HCT116 (cell line): ENCODE measurements around the gene HIPK2. TPM values are rescaled to one million over a fixed set of nuclear protein-coding genes. Genes with fewer than 3 reads are reported as not detected.

Experiments used
- ATAC-seq: fragments of 200-7000 bp; cut with Tn5 transposase; 2 replicates; pipeline ENCODE4 v1.9.1; 2020; ENCODE audit warnings: mild to moderate bottlenecking, moderate library complexity
- BruUV-seq: library from RNA; stranded (reverse); fragments of 400-500 nt; replicated peaks from 2 replicates; lab custom pipeline; 2021; lab: Mats Ljungman, UMichigan
- CTCF ChIA-PET: fragments of 300-600 bp; sonication (Branson Sonifier 250); formaldehyde crosslinking; loops from one replicate; lab custom pipeline; 2021; ENCODE audit warnings: antibody characterized with exemption; lab: Charles Lee
- POLR2A ChIA-PET: fragments of 300-600, 350-600 bp; sonication (Branson Sonifier 250); formaldehyde crosslinking; loops from one replicate; lab custom pipeline; 2021; ENCODE audit warnings: antibody characterized with exemption; lab: Charles Lee
- RAD21 ChIA-PET, 2 experiments: fragments of 300-600 bp; sonication (Branson Sonifier 250); formaldehyde crosslinking; loops; one replicate each; lab custom pipeline; 2023; ENCODE audit warnings: low total read pairs in 2 of 2; ENCODE audit not compliant: uncharacterized antibody in 2 of 2, unreplicated experiment in 2 of 2, low non-redundant PET in 1 of 2; lab: Charles Lee
- DNase-seq: peaks from one replicate; pipeline ENCODE4 v3.0.0-alpha.2; 2010; ENCODE audit warnings: low read depth, low spot score
- H2AFZ ChIP-seq: fragments of 200-600 bp; shearing (Covaris generic), sonication (generic); 2 replicates; pipeline ENCODE4 v1.6.1; 2017; ENCODE audit warnings: low read depth, mixed run types, mixed read lengths, antibody characterized with exemption, low read length; ENCODE audit not compliant: poor library complexity, severe bottlenecking
- H3K27ac ChIP-seq: 2 replicates; pipeline ENCODE4 v1.5.1; 2012; ENCODE audit warnings: low read depth, low read length
- H3K27me3 ChIP-seq: fragments of 200-600 bp; sonication (generic); 2 replicates; pipeline ENCODE4 v1.6.1; 2016; ENCODE audit warnings: mixed run types, low read length, mixed read lengths; ENCODE audit not compliant: insufficient read depth
- H3K36me3 ChIP-seq, 2 experiments: fragments of 200-500 bp in 1 of 2; fragments of 200-600 bp in 1 of 2; sonication (Bioruptor generic) in 1 of 2; sonication (generic) in 1 of 2; 2 replicates each; pipeline versions ENCODE4 v1.5.1 to v1.6.1; 2014 to 2016; ENCODE audit warnings: low read length in 2 of 2, inconsistent platforms in 1 of 2, mixed read lengths in 1 of 2, mixed run types in 1 of 2; ENCODE audit not compliant: insufficient read depth in 2 of 2, control insufficient read depth in 1 of 2
- H3K4me1 ChIP-seq, 2 experiments: fragments of 200-600 bp in 1 of 2; sonication (generic) in 1 of 2; 2 replicates each; pipeline versions ENCODE4 v1.5.1 to v1.6.1; 2012 to 2017; ENCODE audit warnings: low read length in 2 of 2, inconsistent platforms in 1 of 2, mild to moderate bottlenecking in 1 of 2, mixed read lengths in 1 of 2, mixed run types in 1 of 2, moderate library complexity in 1 of 2; ENCODE audit not compliant: insufficient read depth in 2 of 2, control insufficient read depth in 1 of 2
- H3K4me2 ChIP-seq: fragments of 200-600 bp; sonication (generic); 2 replicates; pipeline ENCODE4 v1.6.1; 2017; ENCODE audit warnings: mixed run types, low read length, mixed read lengths
- H3K4me3 ChIP-seq, 2 experiments: fragments of 200-600 bp in 1 of 2; sonication (generic) in 1 of 2; replicated peaks in 1 of 2; 2 replicates each; pipeline ENCODE4 v1.5.1; 2011 to 2016; ENCODE audit warnings: low read length in 2 of 2, control low read depth in 1 of 2, low read depth in 1 of 2, mild to moderate bottlenecking in 1 of 2, mixed read lengths in 1 of 2, mixed run types in 1 of 2
- H3K79me2 ChIP-seq: fragments of 200-600 bp; sonication (generic); 2 replicates; pipeline ENCODE4 v1.6.1; 2017; ENCODE audit warnings: mild to moderate bottlenecking, mixed run types, low read length, moderate library complexity, mixed read lengths; ENCODE audit not compliant: insufficient read depth
- H3K9ac ChIP-seq: fragments of 200-600 bp; sonication (generic); 2 replicates; pipeline ENCODE4 v1.6.1; 2016; ENCODE audit warnings: low read length, mixed read lengths
- H3K9me2 ChIP-seq: fragments of 200-600 bp; sonication (generic), shearing (Covaris generic); 2 replicates; pipeline ENCODE4 v1.6.1; 2017; ENCODE audit warnings: mixed run types, mild to moderate bottlenecking, moderate library complexity; ENCODE audit not compliant: insufficient read depth
- H3K9me3 ChIP-seq, 2 experiments: fragments of 200-500 bp in 1 of 2; fragments of 200-600 bp in 1 of 2; sonication (Bioruptor generic) in 1 of 2; sonication (generic) in 1 of 2; 2 replicates each; pipeline ENCODE4 v1.6.1; 2014 to 2017; ENCODE audit warnings: low read length in 2 of 2, mixed read lengths in 2 of 2, inconsistent platforms in 1 of 2, low read depth in 1 of 2, mild to moderate bottlenecking in 1 of 2, mixed run types in 1 of 2, moderate library complexity in 1 of 2; ENCODE audit not compliant: control insufficient read depth in 1 of 2, insufficient read depth in 1 of 2
- H4K20me1 ChIP-seq: fragments of 200-600 bp; sonication (generic), shearing (Covaris generic); 2 replicates; pipeline ENCODE4 v1.6.1; 2017; ENCODE audit warnings: mixed run types, mild to moderate bottlenecking, moderate library complexity; ENCODE audit not compliant: insufficient read depth
- CBX3 ChIP-seq: IDR thresholded peaks from 2 replicates; pipeline ENCODE4 v1.6.1; 2012; ENCODE audit warnings: low read depth
- POLR2AphosphoS5 ChIP-seq: IDR thresholded peaks from 2 replicates; pipeline ENCODE4 v1.6.1; 2011; ENCODE audit warnings: mild to moderate bottlenecking, low read depth, low read length, moderate library complexity
- REST ChIP-seq: IDR thresholded peaks from 2 replicates; pipeline ENCODE4 v1.6.1; 2012; ENCODE audit warnings: low read depth
- SP1 ChIP-seq: IDR thresholded peaks from 2 replicates; pipeline ENCODE4 v1.6.1; 2012; ENCODE audit warnings: low read depth
- intact Hi-C: fragments of 100-400 bp; cut with micrococcal nuclease; formaldehyde crosslinking; loops from 2 replicates; pipeline ENCODE4 v1.10.0; 2022
- total RNA-seq: library from RNA; stranded (reverse); gene quantifications from one replicate; pipeline ENCODE4 v1.2.1, GENCODE V29; 2021; ENCODE audit not compliant: unreplicated experiment
- TF ChIP-seq, protein P1 (sequence below): IDR thresholded peaks from 2 replicates; pipeline ENCODE4 v1.6.1; 2011; ENCODE audit warnings: mild to moderate bottlenecking, low read length, moderate library complexity; ENCODE audit not compliant: insufficient replicate concordance; ENCODE audit errors: extremely low read depth

Gene HIPK2
- total RNA-seq, 1 experiment from 2014 or later: 49.5 TPM

DNA sequence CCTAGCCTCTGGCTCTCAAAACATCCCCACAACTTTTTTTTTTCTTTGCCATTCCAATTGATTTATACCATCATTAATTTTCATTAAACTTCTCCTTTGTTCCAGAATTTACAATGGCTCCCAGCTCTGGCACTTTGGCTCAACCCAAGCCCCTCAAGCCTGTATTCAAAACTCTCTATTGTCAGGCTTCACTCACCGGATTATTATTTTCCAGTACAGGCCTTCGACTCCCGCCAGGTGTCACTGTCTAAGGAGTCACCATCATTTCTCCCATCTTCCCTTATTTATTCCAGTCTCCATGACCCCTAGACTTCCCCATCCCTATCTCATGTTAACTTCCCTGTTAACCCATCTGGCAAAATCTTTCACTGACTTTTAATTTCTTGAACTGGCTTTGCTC lies 67.8 kb downstream of the HIPK2 start:
- Histone ChIP-seq H3K9ac (no peak overlapping the region), H3K9me2 (no peaks in the 10 kb centered on the region), H3K27ac (no peak overlapping the region), H3K4me1 (no peaks in the 10 kb centered on the region), H4K20me1 (no peaks in the 10 kb centered on the region), H3K4me3 (no peak overlapping the region), H2AFZ (no peak overlapping the region), H3K79me2 (peaks cover 20% of the 10 kb centered on the region), H3K27me3 (no peaks in the 10 kb centered on the region), H3K9me3 (no peaks in the 10 kb centered on the region), H3K4me2 (no peak overlapping the region), H3K36me3 (peaks cover 4 to 5% of the 10 kb centered on the region in 2 experiments; a peak in 1 of 4 replicates)
- BruUV-seq: no TSS peak
- no peak for DNase-seq
- no peak for ATAC-seq
- TF ChIP-seq CBX3: no peak
- TF ChIP-seq POLR2AphosphoS5: no peak
- no peak for TF ChIP-seq REST
- TF ChIP-seq SP1: no peak
- TF ChIP-seq, protein P1, sequence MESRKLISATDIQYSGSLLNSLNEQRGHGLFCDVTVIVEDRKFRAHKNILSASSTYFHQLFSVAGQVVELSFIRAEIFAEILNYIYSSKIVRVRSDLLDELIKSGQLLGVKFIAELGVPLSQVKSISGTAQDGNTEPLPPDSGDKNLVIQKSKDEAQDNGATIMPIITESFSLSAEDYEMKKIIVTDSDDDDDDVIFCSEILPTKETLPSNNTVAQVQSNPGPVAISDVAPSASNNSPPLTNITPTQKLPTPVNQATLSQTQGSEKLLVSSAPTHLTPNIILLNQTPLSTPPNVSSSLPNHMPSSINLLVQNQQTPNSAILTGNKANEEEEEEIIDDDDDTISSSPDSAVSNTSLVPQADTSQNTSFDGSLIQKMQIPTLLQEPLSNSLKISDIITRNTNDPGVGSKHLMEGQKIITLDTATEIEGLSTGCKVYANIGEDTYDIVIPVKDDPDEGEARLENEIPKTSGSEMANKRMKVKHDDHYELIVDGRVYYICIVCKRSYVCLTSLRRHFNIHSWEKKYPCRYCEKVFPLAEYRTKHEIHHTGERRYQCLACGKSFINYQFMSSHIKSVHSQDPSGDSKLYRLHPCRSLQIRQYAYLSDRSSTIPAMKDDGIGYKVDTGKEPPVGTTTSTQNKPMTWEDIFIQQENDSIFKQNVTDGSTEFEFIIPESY: no peak
- ChIA-PET RAD21 (no interaction called here), POLR2A (no interaction called here), CTCF (no interaction called here)
- intact Hi-C loops: no loop called here
